T-cell (primary cell): ENCODE results near the gene DEPDC1B. TPM values are rescaled to one million over a fixed set of nuclear protein-coding genes. Genes with fewer than 3 reads are reported as not detected.

ENCODE experiments used
- ATAC-seq, 4 experiments: fragments of 200-7000 bp in 3 of 4; fragments of 150-1000 bp in 1 of 4; cut with Tn5 transposase; replicated peaks in 1 of 4; 1 replicate in 3 of 4; 2 replicates in 1 of 4; pipeline ENCODE4 v1.10.0; 2021; ENCODE audit warnings: moderate library complexity in 3 of 4, mild to moderate bottlenecking in 2 of 4, moderate number of reproducible peaks in 1 of 4
- CTCF ChIA-PET, 2 donors: fragments of 300-600 bp; sonication (Branson Sonifier 250); formaldehyde crosslinking; loops; one replicate each; lab custom pipeline; 2022; ENCODE audit warnings: antibody characterized with exemption in 2 of 2; lab: Charles Lee
- POLR2A ChIA-PET, 2 donors: fragments of 300-600 bp; sonication (Branson Sonifier 250); formaldehyde crosslinking; loops; one replicate each; lab custom pipeline; 2022; ENCODE audit warnings: antibody characterized with exemption in 2 of 2; lab: Charles Lee
- DNase-seq, 35 experiments: peaks; one replicate each; pipeline versions ENCODE4 v3.0.0 to v3.0.0-alpha.2; 2013 to 2023
- H3K27ac ChIP-seq: one replicate; pipeline ENCODE4 v1.5.1; 2013; ENCODE audit warnings: low read length
- H3K27me3 ChIP-seq, 2 experiments: replicated peaks in 1 of 2; 1 replicate in 1 of 2; 2 replicates in 1 of 2; pipeline versions ENCODE4 v1.6.1 to v1.7.0; 2013; ENCODE audit warnings: low read length in 1 of 2, mixed read lengths in 1 of 2; ENCODE audit not compliant: control insufficient read depth in 2 of 2, insufficient read depth in 2 of 2; ENCODE audit errors: extremely low read depth in 1 of 2
- H3K36me3 ChIP-seq, 2 donors: 1 replicate in 1 of 2; 2 replicates in 1 of 2; pipeline versions ENCODE4 v1.6.1 to v1.7.0; 2013; ENCODE audit warnings: low read length in 1 of 2; ENCODE audit not compliant: control insufficient read depth in 2 of 2, insufficient read depth in 1 of 2; ENCODE audit errors: extremely low read depth in 1 of 2
- H3K4me1 ChIP-seq, 2 experiments: 1 replicate in 1 of 2; 2 replicates in 1 of 2; pipeline versions ENCODE4 v1.6.1 to v1.7.0; 2013; ENCODE audit warnings: low read length in 2 of 2, mixed read lengths in 1 of 2; ENCODE audit not compliant: insufficient read depth in 2 of 2, control insufficient read depth in 1 of 2; ENCODE audit errors: extremely low read depth in 1 of 2
- H3K4me3 ChIP-seq, 2 donors: 1 replicate in 1 of 2; 2 replicates in 1 of 2; pipeline versions ENCODE4 v1.5.1 to v1.7.0; 2013; ENCODE audit warnings: mild to moderate bottlenecking in 2 of 2, low read length in 1 of 2, moderate library complexity in 1 of 2; ENCODE audit not compliant: control insufficient read depth in 1 of 2; ENCODE audit errors: extremely low read depth in 1 of 2
- H3K9me3 ChIP-seq: 2 replicates; pipeline ENCODE4 v1.7.0; 2013
- H3K27ac Mint-ChIP-seq, 2 donors: one replicate each; pipeline ENCODE4 v1.8.0; 2020 to 2021; ENCODE audit warnings: mild to moderate bottlenecking in 2 of 2, mixed read lengths in 2 of 2
- H3K27me3 Mint-ChIP-seq, 2 donors: one replicate each; pipeline ENCODE4 v1.8.0; 2021 to 2022; ENCODE audit warnings: mixed read lengths in 2 of 2
- H3K36me3 Mint-ChIP-seq: one replicate; pipeline ENCODE4 v1.8.0; 2021; ENCODE audit warnings: mixed read lengths
- H3K4me1 Mint-ChIP-seq, 3 donors: one replicate each; pipeline ENCODE4 v1.8.0; 2020 to 2022; ENCODE audit warnings: mixed read lengths in 3 of 3, mild to moderate bottlenecking in 1 of 3
- H3K4me3 Mint-ChIP-seq, 3 donors: one replicate each; pipeline ENCODE4 v1.8.0; 2020 to 2022; ENCODE audit warnings: mild to moderate bottlenecking in 3 of 3, mixed read lengths in 3 of 3, moderate library complexity in 3 of 3
- H3K9me3 Mint-ChIP-seq, 3 donors: one replicate each; pipeline ENCODE4 v1.8.0; 2020 to 2022; ENCODE audit warnings: mixed read lengths in 3 of 3
- WGBS: methylation state at CpG from one replicate; pipeline ENCODE4 v1.1.5; 2013; ENCODE audit warnings: missing lambda C conversion rate; ENCODE audit not compliant: insufficient coverage; 5-methylcytosine and 5-hydroxymethylcytosine counted together
- total RNA-seq, 35 experiments: library from RNA in 6 of 35; stranded (reverse) in 6 of 35; fragments of 120-200 nt in 1 of 35; gene quantifications; one replicate each; pipeline versions ENCODE4 v1.2.1 to v1.2.4 and lab custom pipeline; 2013 to 2026

Gene DEPDC1B
- total RNA-seq, 5 donors from 2014 or later (not counting 1 experiment from before 2014, with no cell fraction given) = 0.44 to 0.98 (median 0.64) TPM

- Mint-ChIP-seq H3K9me3 (no peaks in the 10 kb centered on the region), H3K36me3 (no peaks in the 10 kb centered on the region), H3K27me3 (no peaks in the 10 kb centered on the region), H3K4me3 (no peak overlapping the region), H3K4me1 (peaks cover 0 to 7% (median 2%) of the 10 kb centered on the region in 3 donors), H3K27ac (no peak overlapping the region)
- WGBS = no CpG with 5 or more reads among the region's 6 CpGs
- H3K4me1 ChIP-seq = no peaks in the 10 kb centered on the region
- H3K36me3 ChIP-seq = no peaks in the 10 kb centered on the region
- no peak overlapping the region for H3K27ac ChIP-seq
- CTCF ChIA-PET = interaction anchor here (0.6 to 1.6 kb wide), 8 partner anchors 9 to 48 kb away, joined by 3 to 8 read pairs (median 3); no protein-coding TSS in a partner anchor
- peak in 1 of 35 experiments; percentile 49 for DNase-seq
- H3K9me3 ChIP-seq = no peaks in the 10 kb centered on the region
- ATAC-seq = peak in 1 of 4 experiments; percentile 20
- no peaks in the 10 kb centered on the region for H3K27me3 ChIP-seq
- no peak overlapping the region for H3K4me3 ChIP-seq
- POLR2A ChIA-PET = interaction anchor here in 1 of 2 donors (0.6 kb wide), 2 partner anchors 277 to 649 kb away, joined by 3 to 9 read pairs; no protein-coding TSS in a partner anchor
Measured at GRCh38 chr5:60677850-60678664, 21.9 kb downstream of the DEPDC1B start.

GRCh38 chr5:60675286-60675685, 24.7 kb downstream of the DEPDC1B start:
- H3K4me1 ChIP-seq = no peaks in the 10 kb centered on the region
- no peaks in the 10 kb centered on the region for H3K9me3 Mint-ChIP-seq
- H3K27me3 Mint-ChIP-seq = no peaks in the 10 kb centered on the region
- no peaks in the 10 kb centered on the region for H3K36me3 ChIP-seq
- CTCF ChIA-PET = interaction anchor here (0.6 to 1.0 kb wide), 6 partner anchors 18 to 898 kb away, joined by 3 to 5 read pairs (median 4); no protein-coding TSS in a partner anchor
- WGBS = 100% methylated on average over 1 of the region's 1 CpG
- no peak overlapping the region for H3K27ac Mint-ChIP-seq
- DNase-seq = no peak
- ATAC-seq = no peak
- no peaks in the 10 kb centered on the region for H3K9me3 ChIP-seq
- H3K4me3 ChIP-seq = no peak overlapping the region
- POLR2A ChIA-PET = no interaction called here
- peaks cover 0 to 4% (median 2%) of the 10 kb centered on the region in 3 donors for H3K4me1 Mint-ChIP-seq
- H3K27me3 ChIP-seq = no peaks in the 10 kb centered on the region
- H3K27ac ChIP-seq = no peak overlapping the region
- H3K36me3 Mint-ChIP-seq = no peaks in the 10 kb centered on the region
- H3K4me3 Mint-ChIP-seq = no peak overlapping the region

DNA sequence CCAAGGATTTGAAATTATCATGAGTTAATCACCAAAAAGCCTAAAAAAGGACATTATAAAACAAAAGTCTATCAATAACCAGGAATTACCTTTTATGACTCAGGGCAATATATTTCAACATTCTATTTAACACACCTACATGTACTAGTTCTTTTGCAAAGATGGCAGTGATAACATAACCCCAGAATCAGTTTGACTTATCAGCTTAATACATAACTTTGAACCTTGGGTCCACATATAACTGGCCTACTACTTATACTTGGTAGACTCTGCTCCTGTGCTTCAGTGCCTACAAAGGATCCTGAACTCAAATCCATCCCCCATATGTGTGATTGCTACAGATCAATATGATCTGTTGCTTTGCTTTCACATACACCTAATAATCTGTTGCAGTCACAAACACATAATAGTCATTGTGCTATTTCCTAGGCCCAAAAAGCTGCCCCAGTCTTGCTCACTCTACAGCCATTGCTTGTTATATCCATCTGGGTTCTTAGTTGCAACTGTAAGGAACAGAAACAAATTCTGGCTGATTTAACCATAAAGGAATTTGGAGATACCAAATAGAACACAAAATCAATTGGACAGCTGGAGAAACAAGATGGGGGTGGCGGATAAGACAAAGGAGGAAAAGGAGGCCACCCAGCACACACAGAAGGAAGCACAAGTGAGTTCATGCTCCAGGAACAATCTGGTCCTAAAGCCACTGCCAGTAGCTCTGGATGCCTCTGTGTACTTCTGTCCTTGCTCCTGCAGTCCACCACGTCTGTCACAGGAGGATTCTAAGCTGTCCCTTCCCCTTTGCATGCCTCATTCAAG, 25.5 kb downstream of the DEPDC1B start:
- ATAC-seq (no peak), DNase-seq (no peak)
- no peak overlapping the region for H3K4me3 Mint-ChIP-seq
- no peaks in the 10 kb centered on the region for H3K36me3 Mint-ChIP-seq
- H3K9me3 ChIP-seq = no peaks in the 10 kb centered on the region
- H3K36me3 ChIP-seq = no peaks in the 10 kb centered on the region
- no peaks in the 10 kb centered on the region for H3K27me3 Mint-ChIP-seq
- WGBS = 93% methylated on average over 2 of the region's 2 CpGs
- peaks cover 0 to 4% (median 2%) of the 10 kb centered on the region in 3 donors for H3K4me1 Mint-ChIP-seq
- H3K27ac Mint-ChIP-seq = no peak overlapping the region
- no peaks in the 10 kb centered on the region for H3K27me3 ChIP-seq
- H3K27ac ChIP-seq = no peak overlapping the region
- ChIA-PET POLR2A (interaction anchor here in 1 of 2 donors (0.6 kb wide), 1 partner anchor 26 kb away, joined by 3 read pairs; the partner anchor contains the start of gene DEPDC1B), CTCF (interaction anchor here (0.6 kb wide), 3 partner anchors 55 to 1499 kb away, joined by 3 to 6 read pairs (median 3); no protein-coding TSS in a partner anchor)
- H3K9me3 Mint-ChIP-seq = no peaks in the 10 kb centered on the region
- no peak overlapping the region for H3K4me3 ChIP-seq
- H3K4me1 ChIP-seq = no peaks in the 10 kb centered on the region

DNA sequence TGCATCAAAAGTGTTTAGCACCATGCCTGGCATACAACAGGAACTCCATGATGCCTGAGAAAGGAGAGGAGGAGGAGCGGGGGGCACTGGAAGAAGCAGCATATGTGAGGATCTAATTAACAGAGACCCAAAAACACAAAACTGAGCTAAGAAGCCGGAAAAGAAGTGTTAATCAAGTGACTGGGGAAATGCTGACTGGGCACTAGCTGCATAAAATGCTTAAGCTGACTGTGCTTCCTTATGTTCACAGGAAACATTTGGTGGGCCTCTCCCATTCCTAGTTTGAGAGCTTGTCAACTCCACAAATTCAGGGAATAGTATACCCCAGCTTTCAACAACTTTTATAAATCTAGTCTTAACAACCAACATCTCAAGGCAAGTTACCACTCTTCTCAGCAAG, 26.6 kb downstream of the DEPDC1B start:
- Mint-ChIP-seq H3K27me3 (no peaks in the 10 kb centered on the region), H3K9me3 (no peaks in the 10 kb centered on the region), H3K36me3 (no peaks in the 10 kb centered on the region), H3K4me1 (peaks cover 0 to 4% (median 2%) of the 10 kb centered on the region in 3 donors), H3K27ac (no peak overlapping the region), H3K4me3 (no peak overlapping the region)
- H3K36me3 ChIP-seq = no peaks in the 10 kb centered on the region
- no peaks in the 10 kb centered on the region for H3K4me1 ChIP-seq
- H3K4me3 ChIP-seq = no peak overlapping the region
- WGBS = 100% methylated on average over 1 of the region's 2 CpGs
- no peak overlapping the region for H3K27ac ChIP-seq
- POLR2A ChIA-PET = interaction anchor here in 1 of 2 donors (0.6 kb wide), 1 partner anchor 27 kb away, joined by 3 read pairs; the partner anchor contains the start of gene DEPDC1B
- no peaks in the 10 kb centered on the region for H3K9me3 ChIP-seq
- ATAC-seq (no peak), DNase-seq (no peak)
- H3K27me3 ChIP-seq = no peaks in the 10 kb centered on the region
- CTCF ChIA-PET = interaction anchor here in 1 of 2 donors (0.7 kb wide), 1 partner anchor 984 kb away, joined by 3 read pairs; no protein-coding TSS in a partner anchor

DNA sequence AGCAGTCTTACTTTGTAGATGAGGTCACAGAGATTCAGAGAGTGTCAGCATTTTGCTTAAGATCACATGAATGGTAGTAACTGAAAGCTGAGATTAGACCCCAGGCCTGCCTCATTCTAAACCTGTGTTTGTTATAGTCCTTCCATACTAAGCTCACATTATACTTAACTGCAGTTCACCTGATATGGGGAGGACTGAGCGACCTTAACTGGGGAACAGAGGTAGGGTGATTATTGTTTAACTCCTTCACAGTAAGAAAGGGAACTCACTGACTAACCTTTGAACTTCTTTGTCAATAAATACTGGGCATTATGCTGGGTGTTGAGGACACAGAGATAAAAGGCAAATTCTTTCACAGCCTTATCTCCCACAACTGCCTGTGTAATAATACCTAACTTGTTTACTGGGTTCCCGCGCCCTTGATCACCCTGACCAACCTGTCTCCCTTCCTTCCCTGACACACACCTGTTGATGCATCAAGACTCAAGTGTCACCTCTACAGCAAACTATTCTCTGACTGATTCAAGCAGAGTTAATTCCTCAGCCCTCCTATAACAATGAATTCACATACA, 27.2 kb downstream of the DEPDC1B start:
- H3K36me3 Mint-ChIP-seq = no peaks in the 10 kb centered on the region
- H3K4me1 Mint-ChIP-seq = peaks cover 0 to 3% (median 2%) of the 10 kb centered on the region in 3 donors
- no peaks in the 10 kb centered on the region for H3K27me3 Mint-ChIP-seq
- Histone ChIP-seq H3K4me3 (no peak overlapping the region), H3K27ac (no peak overlapping the region), H3K4me1 (no peaks in the 10 kb centered on the region), H3K36me3 (no peaks in the 10 kb centered on the region), H3K9me3 (no peaks in the 10 kb centered on the region), H3K27me3 (no peaks in the 10 kb centered on the region)
- WGBS = 100% methylated on average over 2 of the region's 3 CpGs
- ATAC-seq (no peak), DNase-seq (no peak)
- no peak overlapping the region for H3K4me3 Mint-ChIP-seq
- no peaks in the 10 kb centered on the region for H3K9me3 Mint-ChIP-seq
- POLR2A ChIA-PET = no interaction called here
- H3K27ac Mint-ChIP-seq = no peak overlapping the region
- CTCF ChIA-PET = interaction anchor here in 1 of 2 donors (0.6 kb wide), 1 partner anchor 16 kb away, joined by 3 read pairs; no protein-coding TSS in a partner anchor
